Stimulated activated naive CD4-positive, alpha-beta T cell treated with Interleukin-2 at 50 U/mL for 16 hours (primary cell): ENCODE data around the gene POLR1A.

Experiments
- DNase-seq: peaks from one replicate; lab custom pipeline; 2025; lab: John Stamatoyannopoulos, UW

Gene POLR1A

GRCh38 chr2:86097114-86097896 is 8.4 kb downstream of the POLR1A start:
- DNase-seq, result no peak

GRCh38 chr2:86094229-86094628 is 11.5 kb downstream of the POLR1A start:
- DNase-seq, result no peak

- DNase-seq, result no peak
These were observed 17.5 kb downstream of the POLR1A start for GRCh38 chr2:86087936-86088850.

- DNase-seq, result no peak
These were observed 22.9 kb downstream of the POLR1A start for GRCh38 chr2:86082756-86083155.

GRCh38 chr2:86081724-86082123 is 24.0 kb downstream of the POLR1A start:
- DNase-seq, result no peak

GRCh38 chr2:86079981-86080911 is 25.4 kb downstream of the POLR1A start:
- DNase-seq, result peak; percentile 67

- no peak for DNase-seq
These were observed 26.7 kb downstream of the POLR1A start for GRCh38 chr2:86078774-86079545.

GRCh38 chr2:86075886-86076285 is 29.8 kb downstream of the POLR1A start:
- DNase-seq, result no peak

- no peak for DNase-seq
These were observed 30.9 kb downstream of the POLR1A start for GRCh38 chr2:86074811-86075210.

- no peak for DNase-seq
These were observed 31.4 kb downstream of the POLR1A start for GRCh38 chr2:86074256-86074655.

- no peak for DNase-seq
These were observed 32.5 kb downstream of the POLR1A start for GRCh38 chr2:86073225-86073624.

GRCh38 chr2:86072271-86072858 is 33.3 kb downstream of the POLR1A start:
- no peak for DNase-seq

GRCh38 chr2:86070868-86071267 is 34.8 kb downstream of the POLR1A start:
- no peak for DNase-seq

GRCh38 chr2:86069783-86070339 is 35.8 kb downstream of the POLR1A start:
- no peak for DNase-seq

GRCh38 chr2:86069091-86069685 is 36.5 kb downstream of the POLR1A start:
- DNase-seq, result no peak

GRCh38 chr2:86068648-86069047 is 37.0 kb downstream of the POLR1A start:
- no peak for DNase-seq

GRCh38 chr2:86068136-86068588 is 37.5 kb downstream of the POLR1A start:
- peak; percentile 23 for DNase-seq

GRCh38 chr2:86066915-86067314 is 38.8 kb downstream of the POLR1A start:
- no peak for DNase-seq

- DNase-seq, result no peak
These were observed 39.6 kb downstream of the POLR1A start for GRCh38 chr2:86066007-86066578.

GRCh38 chr2:86065512-86065911 is 40.2 kb downstream of the POLR1A start:
- no peak for DNase-seq
